RKO (cell line): Measurements from ENCODE around the gene RMI1.

Source experiments
- DNase-seq: peaks from one replicate; pipeline ENCODE4 v3.0.0-alpha.2; 2016; ENCODE audit warnings: low spot score

The RMI1 gene

GRCh38 chr9:83969602-83970001 lies 11.0 kb upstream of the RMI1 start:
- DNase-seq, result no peak

- no peak for DNase-seq
These were observed 9.1 kb upstream of the RMI1 start for GRCh38 chr9:83971485-83971884.

- DNase-seq, result no peak
These were observed 8.3 kb upstream of the RMI1 start for GRCh38 chr9:83972286-83972685.

- DNase-seq, result no peak
These were observed 5.3 kb upstream of the RMI1 start for GRCh38 chr9:83975300-83975699.

- no peak for DNase-seq
These were observed 4.2 kb upstream of the RMI1 start for GRCh38 chr9:83976372-83976771.

GRCh38 chr9:83977196-83977595 lies 3.4 kb upstream of the RMI1 start:
- no peak for DNase-seq

GRCh38 chr9:83978992-83979811 lies 1.4 kb upstream of the RMI1 start:
- peak; percentile 86 for DNase-seq

- DNase-seq, result peak; percentile 95
These were observed 702 bp upstream of the RMI1 start, which contains the start of gene HNRNPK for GRCh38 chr9:83979812-83980394. Gene HNRNPK (minus strand): TSS chr9:83980215. CDS start chr9:83978252, 1,963 bp downstream.

GRCh38 chr9:83981126-83981871 lies 694 bp downstream of the RMI1 start:
- DNase-seq, result peak; percentile 81

GRCh38 chr9:83986195-83986594 lies 5.6 kb downstream of the RMI1 start:
- no peak for DNase-seq

- no peak for DNase-seq
These were observed 6.3 kb downstream of the RMI1 start for GRCh38 chr9:83986765-83987401.

- DNase-seq, result no peak
These were observed 6.8 kb downstream of the RMI1 start for GRCh38 chr9:83987402-83987791.

GRCh38 chr9:83988411-83988810 lies 7.8 kb downstream of the RMI1 start:
- DNase-seq, result no peak

GRCh38 chr9:83991355-83991754 lies 10.8 kb downstream of the RMI1 start:
- no peak for DNase-seq

GRCh38 chr9:83992407-83992806 lies 11.8 kb downstream of the RMI1 start:
- DNase-seq, result no peak

GRCh38 chr9:83992901-83993300 lies 12.3 kb downstream of the RMI1 start:
- no peak for DNase-seq

- no peak for DNase-seq
These were observed 15.5 kb downstream of the RMI1 start for GRCh38 chr9:83996126-83996525.

- DNase-seq, result no peak
These were observed 18.7 kb downstream of the RMI1 start for GRCh38 chr9:83999141-83999918.

- DNase-seq, result no peak
These were observed 19.6 kb downstream of the RMI1 start for GRCh38 chr9:84000186-84000585.

GRCh38 chr9:84001621-84002020 lies 21.0 kb downstream of the RMI1 start:
- no peak for DNase-seq

- DNase-seq, result no peak
These were observed 21.7 kb downstream of the RMI1 start for GRCh38 chr9:84002344-84002743.

GRCh38 chr9:84003246-84003645 lies 22.6 kb downstream of the RMI1 start:
- DNase-seq, result no peak
